IMR-90 (cell line): ENCODE data around the gene PREB. TPM values are rescaled to one million over a fixed set of nuclear protein-coding genes. Genes with fewer than 3 reads are reported as not detected.

ENCODE experiments used
- ATAC-seq: fragments of 200-7000 bp; cut with Tn5 transposase; 2 replicates; pipeline ENCODE4 v1.9.1; 2020; ENCODE audit warnings: low read depth, mild to moderate bottlenecking, moderate library complexity
- BruUV-seq: library from RNA; stranded (reverse); fragments of 400-500 nt; replicated peaks from 2 replicates; lab custom pipeline; 2021; lab: Mats Ljungman, UMichigan
- CTCF ChIA-PET: fragments of 300-600 bp; formaldehyde crosslinking; extraction: SDS; loops from one replicate; lab custom pipeline; 2021; ENCODE audit warnings: antibody characterized with exemption; lab: Yijun Ruan, JAX
- POLR2A ChIA-PET: fragments of 300-600 bp; sonication (Branson Sonifier 250); formaldehyde crosslinking; loops from one replicate; lab custom pipeline; 2022; ENCODE audit warnings: antibody characterized with exemption; ENCODE audit not compliant: unreplicated experiment; lab: Charles Lee
- DNase-seq: peaks from one replicate; pipeline ENCODE4 v3.0.0; 2013
- H2AFZ ChIP-seq: replicated peaks from 2 replicates; pipeline ENCODE3; 2013; ENCODE audit warnings: low read length, mild to moderate bottlenecking; ENCODE audit not compliant: poor library complexity
- H2AK5ac ChIP-seq: 2 replicates; pipeline ENCODE4 v1.6.1; 2013; ENCODE audit warnings: low read depth, low read length, inconsistent platforms
- H2AK9ac ChIP-seq: replicated peaks from 2 replicates; pipeline ENCODE3; 2013; ENCODE audit warnings: mild to moderate bottlenecking, low read depth, low read length, moderate library complexity; ENCODE audit not compliant: poor library complexity
- H2BK120ac ChIP-seq: 2 replicates; pipeline ENCODE4 v1.6.1; 2013; ENCODE audit warnings: low read depth, low read length, inconsistent platforms
- H2BK15ac ChIP-seq: 3 replicates; pipeline ENCODE4 v1.6.1; 2013; ENCODE audit warnings: low read depth, low read length, inconsistent platforms
- H2BK20ac ChIP-seq: 2 replicates; pipeline ENCODE4 v1.6.1; 2013; ENCODE audit warnings: low read depth, mild to moderate bottlenecking, inconsistent platforms, low read length, moderate library complexity
- H2BK5ac ChIP-seq: 2 replicates; pipeline ENCODE4 v1.6.1; 2013; ENCODE audit warnings: mild to moderate bottlenecking, low read depth, low read length, inconsistent platforms; ENCODE audit not compliant: poor library complexity, severe bottlenecking
- H3K14ac ChIP-seq: replicated peaks from 2 replicates; pipeline ENCODE4 v1.6.1; 2013; ENCODE audit warnings: low read depth, low read length, inconsistent platforms
- H3K18ac ChIP-seq: 2 replicates; pipeline ENCODE4 v1.6.1; 2013; ENCODE audit warnings: low read depth, low read length, control low read depth
- H3K23ac ChIP-seq: 2 replicates; pipeline ENCODE4 v1.6.1; 2013; ENCODE audit warnings: low read depth, low read length, inconsistent platforms
- H3K27ac ChIP-seq: 2 replicates; pipeline ENCODE4 v1.5.1; 2013; ENCODE audit warnings: mild to moderate bottlenecking, control low read depth, low read length; ENCODE audit not compliant: insufficient read depth
- H3K27me3 ChIP-seq: 2 replicates; pipeline ENCODE4 v1.6.1; 2013; ENCODE audit warnings: low read length; ENCODE audit not compliant: control insufficient read depth, insufficient read depth
- H3K36me3 ChIP-seq: 2 replicates; pipeline ENCODE4 v1.6.1; 2013; ENCODE audit warnings: low read length, mixed read lengths; ENCODE audit not compliant: control insufficient read depth, insufficient read depth
- H3K4ac ChIP-seq: 2 replicates; pipeline ENCODE4 v1.6.1; 2013; ENCODE audit warnings: low read depth, low read length, inconsistent platforms
- H3K4me1 ChIP-seq: 2 replicates; pipeline ENCODE4 v1.6.1; 2013; ENCODE audit warnings: low read length, mixed read lengths; ENCODE audit not compliant: control insufficient read depth, insufficient read depth
- H3K4me2 ChIP-seq: 2 replicates; pipeline ENCODE4 v1.6.1; 2013; ENCODE audit warnings: low read depth, mild to moderate bottlenecking, control low read depth, low read length, moderate library complexity
- H3K4me3 ChIP-seq: 2 replicates; pipeline ENCODE4 v1.5.1; 2013; ENCODE audit warnings: low read depth, mild to moderate bottlenecking, control low read depth, low read length, moderate library complexity; ENCODE audit not compliant: insufficient read depth
- H3K56ac ChIP-seq: 2 replicates; pipeline ENCODE4 v1.6.1; 2013; ENCODE audit warnings: low read length, inconsistent platforms; ENCODE audit not compliant: insufficient read depth; ENCODE audit errors: extremely low read depth
- H3K79me1 ChIP-seq, 2 experiments: 2 replicates each; pipeline ENCODE4 v1.6.1; 2013; ENCODE audit warnings: low read length in 2 of 2, inconsistent platforms in 1 of 2, low read depth in 1 of 2
- H3K9ac ChIP-seq: 2 replicates; pipeline ENCODE4 v1.6.1; 2013; ENCODE audit warnings: low read depth, low read length, control low read depth
- H3K9me1 ChIP-seq: 2 replicates; pipeline ENCODE4 v1.6.1; 2013; ENCODE audit warnings: low read length, inconsistent platforms; ENCODE audit not compliant: insufficient read depth
- H3K9me3 ChIP-seq: 2 replicates; pipeline ENCODE4 v1.6.1; 2013; ENCODE audit warnings: low read length; ENCODE audit not compliant: control insufficient read depth, insufficient read depth
- H4K20me1 ChIP-seq: 2 replicates; pipeline ENCODE4 v1.6.1; 2013; ENCODE audit warnings: low read length, inconsistent platforms; ENCODE audit not compliant: insufficient read depth
- H4K5ac ChIP-seq: 2 replicates; pipeline ENCODE4 v1.6.1; 2013; ENCODE audit warnings: mild to moderate bottlenecking, low read depth, low read length, control low read depth
- H4K8ac ChIP-seq, 2 experiments: 2 replicates each; pipeline ENCODE4 v1.6.1; 2013; ENCODE audit warnings: low read depth in 2 of 2, low read length in 2 of 2, control low read depth in 1 of 2, inconsistent platforms in 1 of 2
- H4K91ac ChIP-seq: 2 replicates; pipeline ENCODE4 v1.6.1; 2013; ENCODE audit warnings: low read depth, low read length, inconsistent platforms; ENCODE audit not compliant: insufficient read depth
- CEBPB ChIP-seq: IDR thresholded peaks from 2 replicates; pipeline ENCODE4 v1.6.1; 2012; ENCODE audit warnings: low read depth, low read length, improper control_type of control experiment
- CHD1 ChIP-seq: IDR thresholded peaks from 2 replicates; pipeline ENCODE4 v1.6.1; 2012; ENCODE audit warnings: low read depth, low read length, improper control_type of control experiment
- MAFK ChIP-seq: IDR thresholded peaks from 2 replicates; pipeline ENCODE4 v1.6.1; 2012; ENCODE audit warnings: low read depth, low read length, improper control_type of control experiment
- RAD21 ChIP-seq: IDR thresholded peaks from 2 replicates; pipeline ENCODE4 v1.6.1; 2012; ENCODE audit warnings: low read length, improper control_type of control experiment
- RCOR1 ChIP-seq: IDR thresholded peaks from 2 replicates; pipeline ENCODE4 v1.6.1; 2012; ENCODE audit warnings: mild to moderate bottlenecking, low read length, improper control_type of control experiment; ENCODE audit not compliant: insufficient replicate concordance
- RFX5 ChIP-seq: IDR thresholded peaks from 2 replicates; pipeline ENCODE4 v1.8.0; 2012; ENCODE audit warnings: low read depth, mild to moderate bottlenecking, low read length, moderate library complexity
- SMC3 ChIP-seq: fragments of 150-350 bp; IDR thresholded peaks from 2 replicates; pipeline ENCODE4 v1.6.1; 2016; ENCODE audit warnings: low read depth, mild to moderate bottlenecking, antibody characterized with exemption, low read length, moderate library complexity
- WGBS, 2 experiments: methylation state at CpG; one replicate each; pipeline versions ENCODE4 v1.1.5 to v1.1.7; 2013; ENCODE audit warnings: missing lambda C conversion rate in 2 of 2; ENCODE audit not compliant: insufficient read length in 1 of 2; ENCODE audit errors: extremely low coverage in 2 of 2; 5-methylcytosine and 5-hydroxymethylcytosine counted together
- dilution Hi-C: fragments of 300-500 bp; cut with HindIII; formaldehyde crosslinking; loops from one replicate; pipeline ENCODE4 v1.14.3; 2018; ENCODE audit warnings: low sequenced_read_pairs; ENCODE audit not compliant: unreplicated experiment
- in situ Hi-C: fragments of 300-500 bp; cut with MboI; formaldehyde crosslinking; loops from 3 replicates; pipeline ENCODE4 v1.14.3; 2019; ENCODE audit warnings: low sequenced_read_pairs, inconsistent platforms, mixed read lengths
- intact Hi-C: fragments of 100-400 bp; cut with micrococcal nuclease; formaldehyde crosslinking; loops from 2 replicates; pipeline ENCODE4 v1.10.0; 2022
- polyA plus RNA-seq, 3 experiments: library from polyadenylated mRNA; depleted of rRNA; stranded (reverse); fragments of >200 nt; gene quantifications; 2 replicates each; pipeline ENCODE4 v1.2.3, GENCODE V29; 2012; ENCODE audit warnings: low replicate concordance in 1 of 3
- total RNA-seq: library from RNA; depleted of rRNA; stranded (reverse); fragments of >200 nt; gene quantifications from 2 replicates; pipeline ENCODE4 v1.2.3, GENCODE V29; 2012

Gene PREB
- total and polyA plus RNA-seq, 2 of the 4 experiments (the other 2 are of a cell fraction): 38.9 to 52.2 TPM

DNA sequence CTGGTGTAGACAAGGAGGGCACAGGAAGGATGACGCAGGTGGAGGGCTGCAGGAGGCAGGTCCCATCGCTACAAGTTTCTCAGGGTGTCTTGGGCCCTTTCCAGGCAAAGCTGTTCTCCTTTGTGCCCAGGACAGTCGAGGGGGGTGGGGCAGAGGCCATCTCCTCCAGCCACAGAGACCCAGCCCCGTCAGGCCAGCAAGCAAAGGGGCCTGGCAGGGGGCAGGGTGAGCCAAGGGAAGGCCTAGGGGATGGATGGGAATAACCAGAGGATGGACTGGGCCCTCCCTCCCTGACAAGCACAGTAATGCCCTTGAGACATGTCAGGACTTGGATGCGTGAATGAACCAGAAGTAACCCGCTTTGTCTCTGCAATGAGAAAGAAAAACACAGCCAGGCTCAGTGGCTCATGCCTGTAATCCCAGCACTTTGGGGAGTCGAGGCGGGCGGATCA lies 20.7 kb upstream of the PREB start:
- Histone ChIP-seq H2BK120ac (no peak overlapping the region), H3K9me3 (no peaks in the 10 kb centered on the region), H2BK20ac (no peak overlapping the region), H2AK9ac (no peak overlapping the region), H2BK15ac (no peak overlapping the region), H3K23ac (no peak overlapping the region), H4K91ac (no peak overlapping the region), H3K79me1 (no peaks in the 10 kb centered on the region), H2AK5ac (no peak overlapping the region), H3K14ac (no peak overlapping the region), H4K5ac (no peak overlapping the region), H3K18ac (no peak overlapping the region), H3K27me3 (peaks cover 27% of the 10 kb centered on the region), H3K4me3 (no peak overlapping the region), H4K20me1 (no peaks in the 10 kb centered on the region; the same call in 1 of the 2 replicates), H3K56ac (no peak overlapping the region), H3K36me3 (no peaks in the 10 kb centered on the region), H3K9ac (no peak overlapping the region), H2BK5ac (no peak overlapping the region), H3K4me2 (no peak overlapping the region), H3K4ac (no peak overlapping the region), H3K27ac (no peak overlapping the region), H4K8ac (no peak overlapping the region), H3K4me1 (no peaks in the 10 kb centered on the region), H2AFZ (no peak overlapping the region), H3K9me1 (no peaks in the 10 kb centered on the region; the same call in 1 of the 2 replicates)
- DNase-seq (no peak), ATAC-seq (no peak)
- in situ Hi-C loops (no loop called here), intact Hi-C loops (no loop called here), dilution Hi-C loops (no loop called here)
- no TSS peak for BruUV-seq
- WGBS, 2 experiments: 100% methylated on average over 2 of the region's 9 CpGs; no CpG with 5 or more reads in 1 of the 2 experiments
- POLR2A ChIA-PET: no interaction called here
- CTCF ChIA-PET: no interaction called here
- no peak for TF ChIP-seq RAD21
- no peak for TF ChIP-seq RFX5
- TF ChIP-seq SMC3: no peak
- TF ChIP-seq RCOR1: no peak
- no peak for TF ChIP-seq CEBPB
- no peak for TF ChIP-seq CHD1
- no peak for TF ChIP-seq MAFK
